GM12801 (cell line): ENCODE data around the gene C6orf58.

Source experiments
- CTCF ChIP-seq: IDR thresholded peaks from one replicate; pipeline ENCODE4 v1.5.1; 2011; ENCODE audit warnings: control low read depth; ENCODE audit not compliant: insufficient read length; ENCODE audit errors: extremely low read depth

Gene C6orf58

DNA sequence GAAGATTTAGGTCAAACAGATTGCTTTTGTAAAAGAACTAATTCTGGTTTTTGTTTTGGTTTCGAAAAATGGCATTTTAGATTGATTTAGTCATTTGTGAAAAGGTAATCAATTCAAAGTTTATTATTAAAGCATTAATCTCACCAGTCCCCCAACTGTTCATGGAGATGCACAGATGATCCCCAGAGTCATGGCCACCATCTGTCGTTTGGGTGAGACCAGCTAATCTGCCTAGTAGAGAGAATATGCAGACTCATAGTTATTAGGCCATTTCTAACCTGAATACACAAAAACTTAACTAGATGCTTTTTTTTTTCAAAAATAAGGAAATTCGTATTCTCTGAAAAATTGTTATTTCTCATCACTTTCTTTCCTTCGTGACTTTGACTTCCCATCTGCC is 58.1 kb downstream of the C6orf58 start:
- TF ChIP-seq CTCF: no peak

- no peak for TF ChIP-seq CTCF
These were observed 60.9 kb downstream of the C6orf58 start for GRCh38 chr6:127637830-127638409.
